GM23338 (cell line): ENCODE measurements around the gene OR56A1. TPM values are rescaled to one million over a fixed set of nuclear protein-coding genes. Genes with fewer than 3 reads are reported as not detected.

Experiments
- ATAC-seq: fragments of 200-7000 bp; cut with Tn5 transposase; 3 replicates; pipeline ENCODE4 v1.9.1; 2020
- DNase-seq: peaks from one replicate; pipeline ENCODE4 v3.0.0-alpha.2; 2015; ENCODE audit warnings: low spot score
- H2AFZ ChIP-seq: fragments of 200-600 bp; sonication (generic); 2 replicates; pipeline ENCODE4 v1.8.0; 2016; ENCODE audit warnings: antibody characterized with exemption, mild to moderate bottlenecking, moderate library complexity
- H3F3A ChIP-seq: fragments of 200-600 bp; sonication (generic); replicated peaks from 2 replicates; pipeline ENCODE4 v1.8.0; 2017; ENCODE audit warnings: antibody characterized with exemption, mixed run types, low read depth
- H3K27ac ChIP-seq: fragments of 200-600 bp; sonication (generic); 2 replicates; pipeline ENCODE4 v1.6.1; 2016; ENCODE audit warnings: low read depth
- H3K27me3 ChIP-seq: fragments of 200-600 bp; sonication (generic); 2 replicates; pipeline ENCODE4 v1.8.0; 2016; ENCODE audit warnings: mild to moderate bottlenecking, mixed run types, moderate library complexity; ENCODE audit not compliant: insufficient read depth
- H3K36me3 ChIP-seq: fragments of 200-600 bp; sonication (generic); 2 replicates; pipeline ENCODE4 v1.8.0; 2016; ENCODE audit warnings: mild to moderate bottlenecking; ENCODE audit not compliant: insufficient read depth
- H3K4me1 ChIP-seq: fragments of 200-600 bp; sonication (generic); 2 replicates; pipeline ENCODE4 v1.8.0; 2016; ENCODE audit warnings: mild to moderate bottlenecking, moderate library complexity; ENCODE audit not compliant: insufficient read depth
- H3K4me2 ChIP-seq: fragments of 200-600 bp; sonication (generic); 2 replicates; pipeline ENCODE4 v1.7.1; 2017; ENCODE audit warnings: mixed run types
- H3K4me3 ChIP-seq: fragments of 200-600 bp; sonication (generic); 2 replicates; pipeline ENCODE4 v1.6.1; 2016; ENCODE audit warnings: mixed run types
- H3K79me2 ChIP-seq: fragments of 200-600 bp; sonication (generic); replicated peaks from 2 replicates; pipeline ENCODE4 v1.8.0; 2017; ENCODE audit warnings: mild to moderate bottlenecking; ENCODE audit not compliant: insufficient read depth
- H3K9me2 ChIP-seq: fragments of 200-600 bp; sonication (generic); 2 replicates; pipeline ENCODE4 v1.8.0; 2017; ENCODE audit not compliant: insufficient read depth
- H4K20me1 ChIP-seq: fragments of 200-600 bp; sonication (generic); replicated peaks from 2 replicates; pipeline ENCODE4 v1.8.0; 2017; ENCODE audit warnings: mild to moderate bottlenecking; ENCODE audit not compliant: insufficient read depth
- H3K27ac Mint-ChIP-seq: 2 replicates; pipeline ENCODE4 v1.8.0; 2020; ENCODE audit warnings: inconsistent platforms, mild to moderate bottlenecking, moderate library complexity, mixed read lengths
- H3K27me3 Mint-ChIP-seq: 3 replicates; pipeline ENCODE4 v1.8.0; 2022; ENCODE audit warnings: low read depth, mild to moderate bottlenecking, moderate library complexity, mixed read lengths, inconsistent platforms; ENCODE audit not compliant: insufficient read depth, poor library complexity
- H3K36me3 Mint-ChIP-seq: 3 replicates; pipeline ENCODE4 v1.8.0; 2021; ENCODE audit warnings: low read depth, mild to moderate bottlenecking, inconsistent platforms, moderate library complexity, mixed read lengths
- H3K4me1 Mint-ChIP-seq: 3 replicates; pipeline ENCODE4 v1.8.0; 2020; ENCODE audit warnings: mild to moderate bottlenecking, inconsistent platforms, mixed read lengths
- H3K4me3 Mint-ChIP-seq: 3 replicates; pipeline ENCODE4 v1.8.0; 2021; ENCODE audit warnings: moderate library complexity, mild to moderate bottlenecking, inconsistent platforms, mixed read lengths
- H3K9me3 Mint-ChIP-seq: 3 replicates; pipeline ENCODE4 v1.8.0; 2020; ENCODE audit warnings: moderate library complexity, mild to moderate bottlenecking, inconsistent platforms, mixed read lengths
- CREB1 ChIP-seq: fragments of 250-450 bp; sonication (Bioruptor Pico); IDR thresholded peaks from 2 replicates; pipeline ENCODE4 v1.5.0; 2020; ENCODE audit warnings: low read depth, mild to moderate bottlenecking, moderate library complexity
- EZH2 ChIP-seq: fragments of 200-600 bp; sonication (generic); IDR thresholded peaks from one replicate; pipeline ENCODE4 v1.8.0; 2017; ENCODE audit warnings: antibody characterized with exemption, mild to moderate bottlenecking, low read depth; ENCODE audit not compliant: unreplicated experiment
- EZH2phosphoT487 ChIP-seq: fragments of 200-600 bp; sonication (generic); IDR thresholded peaks from one replicate; pipeline ENCODE4 v1.8.1; 2018; ENCODE audit warnings: antibody characterized with exemption; ENCODE audit not compliant: unreplicated experiment
- JUNB ChIP-seq: IDR thresholded peaks from one replicate; pipeline ENCODE4 v1.6.1; 2016; ENCODE audit warnings: antibody characterized with exemption; ENCODE audit not compliant: unreplicated experiment
- NANOG ChIP-seq: IDR thresholded peaks from 2 replicates; pipeline ENCODE4 v1.6.1; 2016; ENCODE audit warnings: antibody characterized with exemption, borderline replicate concordance
- POLR2AphosphoS5 ChIP-seq: IDR thresholded peaks from 2 replicates; pipeline ENCODE4 v1.6.1; 2016; ENCODE audit warnings: antibody characterized with exemption, low read depth
- STAT1 ChIP-seq: IDR thresholded peaks from one replicate; pipeline ENCODE4 v1.6.1; 2016; ENCODE audit warnings: antibody characterized with exemption; ENCODE audit not compliant: unreplicated experiment
- ZNF114 ChIP-seq: fragments of 250-450 bp; sonication (Bioruptor Pico); IDR thresholded peaks from 2 replicates; pipeline ENCODE4 v1.5.0; 2020; ENCODE audit warnings: mild to moderate bottlenecking, moderate library complexity
- ZNF331 ChIP-seq: fragments of 250-450 bp; sonication (Bioruptor Pico); IDR thresholded peaks from 2 replicates; pipeline ENCODE4 v1.5.0; 2020; ENCODE audit warnings: low read depth, mild to moderate bottlenecking, moderate library complexity
- polyA plus RNA-seq: library from polyadenylated mRNA; unstranded; fragments of >200 nt; fragmentation: Nextera tagmentation; extraction: Ambion mirVana; gene quantifications from 2 replicates; pipeline ENCODE4 v1.2.1, GENCODE V29; 2016
- total RNA-seq: library from RNA; depleted of rRNA; stranded (reverse); fragments of >200 nt; shearing (Covaris generic); gene quantifications from 2 replicates; pipeline ENCODE4 v1.2.3, GENCODE V29; 2014
- TF ChIP-seq, protein P1 (sequence below): IDR thresholded peaks from one replicate; pipeline ENCODE4 v1.6.1; 2018; ENCODE audit warnings: antibody characterized with exemption; ENCODE audit not compliant: unreplicated experiment
- TF ChIP-seq, protein P2 (sequence below): fragments of 250-450 bp; sonication (Bioruptor Pico); IDR thresholded peaks from 2 replicates; pipeline ENCODE4 v1.5.0; 2020; ENCODE audit warnings: mild to moderate bottlenecking, moderate library complexity

Gene OR56A1
- total and polyA plus RNA-seq, 2 experiments from 2014 or later = 0.06 to 0.35 TPM

DNA sequence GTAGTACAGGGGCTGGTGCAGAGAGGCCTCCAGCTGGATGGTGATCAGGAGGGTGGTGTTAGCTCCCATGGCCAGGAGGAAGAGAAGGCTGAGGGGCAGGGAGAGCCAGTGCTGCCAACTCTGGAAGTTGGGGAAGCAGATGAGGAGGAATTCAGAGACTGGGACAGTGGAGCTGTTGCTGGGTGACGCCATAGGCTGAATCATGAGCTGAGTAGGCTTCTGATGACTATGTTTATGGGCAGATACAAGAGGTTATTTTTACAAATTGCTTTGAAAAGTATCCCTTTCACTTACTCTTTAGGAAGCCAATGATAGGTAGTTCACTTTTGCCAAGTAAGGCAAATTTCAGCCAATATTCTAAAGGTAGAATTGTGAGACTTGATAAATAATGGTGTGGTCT lies 3.1 kb downstream of the OR56A1 start:
- Histone ChIP-seq H3K4me1 (no peaks in the 10 kb centered on the region), H4K20me1 (no peaks in the 10 kb centered on the region), H3K9me2 (no peaks in the 10 kb centered on the region), H3K27me3 (peaks cover 2% of the 10 kb centered on the region; the same call in 1 of the 2 replicates), H3K36me3 (no peaks in the 10 kb centered on the region), H3F3A (no peaks in the 10 kb centered on the region), H2AFZ (no peak overlapping the region), H3K27ac (no peak overlapping the region), H3K4me2 (no peak overlapping the region), H3K79me2 (no peaks in the 10 kb centered on the region), H3K4me3 (no peak overlapping the region)
- DNase-seq = no peak
- no peak for TF ChIP-seq EZH2
- no peak for TF ChIP-seq EZH2phosphoT487
- TF ChIP-seq, protein P1, sequence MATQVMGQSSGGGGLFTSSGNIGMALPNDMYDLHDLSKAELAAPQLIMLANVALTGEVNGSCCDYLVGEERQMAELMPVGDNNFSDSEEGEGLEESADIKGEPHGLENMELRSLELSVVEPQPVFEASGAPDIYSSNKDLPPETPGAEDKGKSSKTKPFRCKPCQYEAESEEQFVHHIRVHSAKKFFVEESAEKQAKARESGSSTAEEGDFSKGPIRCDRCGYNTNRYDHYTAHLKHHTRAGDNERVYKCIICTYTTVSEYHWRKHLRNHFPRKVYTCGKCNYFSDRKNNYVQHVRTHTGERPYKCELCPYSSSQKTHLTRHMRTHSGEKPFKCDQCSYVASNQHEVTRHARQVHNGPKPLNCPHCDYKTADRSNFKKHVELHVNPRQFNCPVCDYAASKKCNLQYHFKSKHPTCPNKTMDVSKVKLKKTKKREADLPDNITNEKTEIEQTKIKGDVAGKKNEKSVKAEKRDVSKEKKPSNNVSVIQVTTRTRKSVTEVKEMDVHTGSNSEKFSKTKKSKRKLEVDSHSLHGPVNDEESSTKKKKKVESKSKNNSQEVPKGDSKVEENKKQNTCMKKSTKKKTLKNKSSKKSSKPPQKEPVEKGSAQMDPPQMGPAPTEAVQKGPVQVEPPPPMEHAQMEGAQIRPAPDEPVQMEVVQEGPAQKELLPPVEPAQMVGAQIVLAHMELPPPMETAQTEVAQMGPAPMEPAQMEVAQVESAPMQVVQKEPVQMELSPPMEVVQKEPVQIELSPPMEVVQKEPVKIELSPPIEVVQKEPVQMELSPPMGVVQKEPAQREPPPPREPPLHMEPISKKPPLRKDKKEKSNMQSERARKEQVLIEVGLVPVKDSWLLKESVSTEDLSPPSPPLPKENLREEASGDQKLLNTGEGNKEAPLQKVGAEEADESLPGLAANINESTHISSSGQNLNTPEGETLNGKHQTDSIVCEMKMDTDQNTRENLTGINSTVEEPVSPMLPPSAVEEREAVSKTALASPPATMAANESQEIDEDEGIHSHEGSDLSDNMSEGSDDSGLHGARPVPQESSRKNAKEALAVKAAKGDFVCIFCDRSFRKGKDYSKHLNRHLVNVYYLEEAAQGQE = no peak
- TF ChIP-seq JUNB = no peak
- TF ChIP-seq STAT1 = no peak
- no peak for TF ChIP-seq ZNF331 (CRISPR knock-in tag)
- TF ChIP-seq ZNF114 (CRISPR knock-in tag) = no peak
- TF ChIP-seq CREB1 = no peak
- TF ChIP-seq POLR2AphosphoS5 = no peak
- no peak for TF ChIP-seq NANOG
- TF ChIP-seq, protein P2, sequence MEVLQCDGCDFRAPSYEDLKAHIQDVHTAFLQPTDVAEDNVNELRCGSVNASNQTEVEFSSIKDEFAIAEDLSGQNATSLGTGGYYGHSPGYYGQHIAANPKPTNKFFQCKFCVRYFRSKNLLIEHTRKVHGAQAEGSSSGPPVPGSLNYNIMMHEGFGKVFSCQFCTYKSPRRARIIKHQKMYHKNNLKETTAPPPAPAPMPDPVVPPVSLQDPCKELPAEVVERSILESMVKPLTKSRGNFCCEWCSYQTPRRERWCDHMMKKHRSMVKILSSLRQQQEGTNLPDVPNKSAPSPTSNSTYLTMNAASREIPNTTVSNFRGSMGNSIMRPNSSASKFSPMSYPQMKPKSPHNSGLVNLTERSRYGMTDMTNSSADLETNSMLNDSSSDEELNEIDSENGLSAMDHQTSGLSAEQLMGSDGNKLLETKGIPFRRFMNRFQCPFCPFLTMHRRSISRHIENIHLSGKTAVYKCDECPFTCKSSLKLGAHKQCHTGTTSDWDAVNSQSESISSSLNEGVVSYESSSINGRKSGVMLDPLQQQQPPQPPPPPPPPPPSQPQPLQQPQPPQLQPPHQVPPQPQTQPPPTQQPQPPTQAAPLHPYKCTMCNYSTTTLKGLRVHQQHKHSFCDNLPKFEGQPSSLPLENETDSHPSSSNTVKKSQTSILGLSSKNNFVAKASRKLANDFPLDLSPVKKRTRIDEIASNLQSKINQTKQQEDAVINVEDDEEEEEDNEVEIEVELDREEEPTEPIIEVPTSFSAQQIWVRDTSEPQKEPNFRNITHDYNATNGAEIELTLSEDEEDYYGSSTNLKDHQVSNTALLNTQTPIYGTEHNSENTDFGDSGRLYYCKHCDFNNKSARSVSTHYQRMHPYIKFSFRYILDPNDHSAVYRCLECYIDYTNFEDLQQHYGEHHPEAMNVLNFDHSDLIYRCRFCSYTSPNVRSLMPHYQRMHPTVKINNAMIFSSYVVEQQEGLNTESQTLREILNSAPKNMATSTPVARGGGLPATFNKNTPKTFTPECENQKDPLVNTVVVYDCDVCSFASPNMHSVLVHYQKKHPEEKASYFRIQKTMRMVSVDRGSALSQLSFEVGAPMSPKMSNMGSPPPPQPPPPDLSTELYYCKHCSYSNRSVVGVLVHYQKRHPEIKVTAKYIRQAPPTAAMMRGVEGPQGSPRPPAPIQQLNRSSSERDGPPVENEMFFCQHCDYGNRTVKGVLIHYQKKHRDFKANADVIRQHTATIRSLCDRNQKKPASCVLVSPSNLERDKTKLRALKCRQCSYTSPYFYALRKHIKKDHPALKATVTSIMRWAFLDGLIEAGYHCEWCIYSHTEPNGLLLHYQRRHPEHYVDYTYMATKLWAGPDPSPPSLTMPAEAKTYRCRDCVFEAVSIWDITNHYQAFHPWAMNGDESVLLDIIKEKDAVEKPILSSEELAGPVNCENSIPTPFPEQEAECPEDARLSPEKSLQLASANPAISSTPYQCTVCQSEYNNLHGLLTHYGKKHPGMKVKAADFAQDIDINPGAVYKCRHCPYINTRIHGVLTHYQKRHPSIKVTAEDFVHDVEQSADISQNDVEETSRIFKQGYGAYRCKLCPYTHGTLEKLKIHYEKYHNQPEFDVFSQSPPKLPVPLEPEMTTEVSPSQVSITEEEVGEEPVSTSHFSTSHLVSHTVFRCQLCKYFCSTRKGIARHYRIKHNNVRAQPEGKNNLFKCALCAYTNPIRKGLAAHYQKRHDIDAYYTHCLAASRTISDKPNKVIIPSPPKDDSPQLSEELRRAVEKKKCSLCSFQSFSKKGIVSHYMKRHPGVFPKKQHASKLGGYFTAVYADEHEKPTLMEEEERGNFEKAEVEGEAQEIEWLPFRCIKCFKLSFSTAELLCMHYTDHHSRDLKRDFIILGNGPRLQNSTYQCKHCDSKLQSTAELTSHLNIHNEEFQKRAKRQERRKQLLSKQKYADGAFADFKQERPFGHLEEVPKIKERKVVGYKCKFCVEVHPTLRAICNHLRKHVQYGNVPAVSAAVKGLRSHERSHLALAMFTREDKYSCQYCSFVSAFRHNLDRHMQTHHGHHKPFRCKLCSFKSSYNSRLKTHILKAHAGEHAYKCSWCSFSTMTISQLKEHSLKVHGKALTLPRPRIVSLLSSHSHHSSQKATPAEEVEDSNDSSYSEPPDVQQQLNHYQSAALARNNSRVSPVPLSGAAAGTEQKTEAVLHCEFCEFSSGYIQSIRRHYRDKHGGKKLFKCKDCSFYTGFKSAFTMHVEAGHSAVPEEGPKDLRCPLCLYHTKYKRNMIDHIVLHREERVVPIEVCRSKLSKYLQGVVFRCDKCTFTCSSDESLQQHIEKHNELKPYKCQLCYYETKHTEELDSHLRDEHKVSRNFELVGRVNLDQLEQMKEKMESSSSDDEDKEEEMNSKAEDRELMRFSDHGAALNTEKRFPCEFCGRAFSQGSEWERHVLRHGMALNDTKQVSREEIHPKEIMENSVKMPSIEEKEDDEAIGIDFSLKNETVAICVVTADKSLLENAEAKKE = no peak
- no peak for ATAC-seq
- Mint-ChIP-seq H3K4me1 (no peaks in the 10 kb centered on the region; the same call in 2 of the 3 replicates), H3K27me3 (no peaks in the 10 kb centered on the region), H3K27ac (no peak overlapping the region), H3K9me3 (no peaks in the 10 kb centered on the region), H3K4me3 (no peak overlapping the region), H3K36me3 (no peaks in the 10 kb centered on the region)
